Activated CD8-positive, alpha-beta memory T cell treated with anti-CD3 and anti-CD28 coated beads, Interleukin-2, amount 50 U/mL, for 1 hour (primary cell): ENCODE data around the gene CD7.
A peak's percentile ranks its signal among the peaks of the same experiment; 100 is the strongest.

Experiments used
- DNase-seq: peaks from one replicate; pipeline ENCODE4 v3.0.0-alpha.2; 2020; ENCODE audit errors: extremely low read depth

The CD7 gene

DNA sequence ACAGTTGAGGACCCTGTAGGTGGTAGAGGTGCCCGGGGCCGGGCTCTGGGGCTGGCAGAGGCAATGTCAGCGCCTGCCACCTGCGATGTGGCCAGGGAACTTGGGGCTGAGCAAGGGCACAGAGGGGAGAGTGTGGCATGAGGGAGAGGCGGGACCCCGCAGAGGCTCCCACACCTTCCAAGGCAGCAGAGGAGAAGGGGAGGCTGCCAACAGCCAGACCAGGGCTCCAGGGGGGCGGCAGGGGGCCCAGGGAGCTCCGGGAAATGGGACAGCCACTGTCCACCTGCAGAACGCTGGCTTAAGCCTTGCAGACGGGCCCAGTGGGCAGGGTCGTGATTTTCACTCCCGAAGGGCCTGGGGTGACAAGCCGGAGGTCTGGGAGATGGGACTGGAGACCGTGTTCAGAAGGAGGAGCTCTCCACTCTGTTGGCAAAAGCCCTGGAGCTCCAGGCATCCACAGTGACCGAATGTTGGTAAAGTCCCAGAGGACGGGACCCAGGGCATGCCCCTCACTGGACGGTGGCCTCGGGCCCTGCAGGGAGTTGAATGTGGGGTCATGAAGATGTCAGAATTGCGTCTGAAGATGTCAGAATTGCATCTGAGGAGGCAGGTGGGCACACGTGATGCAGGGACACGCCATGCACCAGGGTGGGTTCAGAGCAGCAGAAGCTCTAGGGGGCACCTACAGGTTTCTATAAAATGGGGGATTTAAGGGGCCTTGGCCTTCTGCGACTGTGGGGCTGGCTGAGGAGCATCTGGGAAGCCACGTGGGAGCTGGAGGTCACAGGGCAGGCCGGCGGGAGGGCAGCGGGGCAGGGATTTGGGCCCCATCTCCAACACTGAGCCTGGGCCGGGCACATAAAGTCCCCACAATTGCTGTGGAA, 18.6 kb downstream of the CD7 start:
- DNase-seq, result no peak

- DNase-seq, result peak; percentile 99
Observed at GRCh38 chr17:82297714-82298537, 19.5 kb downstream of the CD7 start.

DNA sequence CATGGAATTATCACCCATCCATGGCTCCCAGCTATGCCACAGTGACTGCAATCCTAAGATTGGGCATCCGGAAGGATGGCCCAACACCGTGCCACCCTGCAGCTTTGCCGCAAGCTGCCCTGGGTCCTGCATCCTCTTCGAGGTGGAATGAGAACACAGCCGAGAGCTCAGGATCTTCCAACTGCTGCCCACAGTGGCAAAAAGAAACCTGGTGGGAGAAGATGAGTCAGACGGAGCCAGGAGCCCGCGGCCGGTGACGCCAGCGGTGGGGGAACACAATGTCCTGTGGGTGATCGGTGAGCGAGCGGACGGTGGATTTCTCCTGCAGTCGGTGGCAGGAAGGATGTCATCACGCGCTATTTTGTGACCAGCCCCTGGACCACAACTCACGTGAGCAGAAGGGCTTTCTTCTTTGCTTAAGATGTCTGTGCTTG, 20.1 kb downstream of the CD7 start:
- DNase-seq, result peak; percentile 91

DNA sequence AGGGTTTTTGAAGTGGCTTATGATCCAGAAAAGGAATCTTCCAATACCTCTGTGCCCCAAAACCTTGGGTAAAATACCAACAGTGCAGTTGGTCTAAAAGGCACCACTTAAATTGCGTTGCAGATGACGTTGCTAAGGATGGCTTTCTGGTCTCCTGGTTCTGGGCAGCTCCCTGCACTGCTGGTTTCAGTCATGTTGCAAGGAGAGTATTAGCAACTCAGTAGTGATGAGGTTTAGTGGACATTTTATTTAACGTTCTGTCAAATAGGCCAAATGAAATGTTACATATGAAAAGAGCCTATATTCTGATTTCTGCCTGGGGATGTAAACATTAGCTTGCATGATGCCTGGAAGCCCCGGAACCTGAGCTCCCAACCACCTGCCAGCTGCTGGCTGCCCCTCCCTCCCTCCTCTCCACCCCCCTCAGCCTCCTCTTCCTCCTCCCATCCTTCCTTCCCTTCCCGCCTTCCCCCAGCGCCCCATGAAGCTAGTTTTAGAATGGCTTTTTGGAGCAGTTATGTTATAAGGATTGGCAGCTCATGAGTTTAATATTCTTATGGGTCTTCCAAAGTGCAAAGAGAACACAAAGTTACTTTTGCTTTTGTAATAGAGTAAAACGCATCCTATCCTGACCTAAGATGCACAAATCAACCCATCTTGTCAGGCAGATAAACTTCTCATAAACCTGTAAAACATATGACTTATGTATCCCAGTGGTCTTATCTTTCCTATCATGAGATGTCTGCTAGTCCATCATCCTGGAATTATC, 20.7 kb downstream of the CD7 start:
- no peak for DNase-seq

GRCh38 chr17:82295472-82295814, 22.0 kb downstream of the CD7 start:
- DNase-seq, result no peak

- no peak for DNase-seq
Observed at GRCh38 chr17:82294064-82294773, 23.2 kb downstream of the CD7 start.

DNA sequence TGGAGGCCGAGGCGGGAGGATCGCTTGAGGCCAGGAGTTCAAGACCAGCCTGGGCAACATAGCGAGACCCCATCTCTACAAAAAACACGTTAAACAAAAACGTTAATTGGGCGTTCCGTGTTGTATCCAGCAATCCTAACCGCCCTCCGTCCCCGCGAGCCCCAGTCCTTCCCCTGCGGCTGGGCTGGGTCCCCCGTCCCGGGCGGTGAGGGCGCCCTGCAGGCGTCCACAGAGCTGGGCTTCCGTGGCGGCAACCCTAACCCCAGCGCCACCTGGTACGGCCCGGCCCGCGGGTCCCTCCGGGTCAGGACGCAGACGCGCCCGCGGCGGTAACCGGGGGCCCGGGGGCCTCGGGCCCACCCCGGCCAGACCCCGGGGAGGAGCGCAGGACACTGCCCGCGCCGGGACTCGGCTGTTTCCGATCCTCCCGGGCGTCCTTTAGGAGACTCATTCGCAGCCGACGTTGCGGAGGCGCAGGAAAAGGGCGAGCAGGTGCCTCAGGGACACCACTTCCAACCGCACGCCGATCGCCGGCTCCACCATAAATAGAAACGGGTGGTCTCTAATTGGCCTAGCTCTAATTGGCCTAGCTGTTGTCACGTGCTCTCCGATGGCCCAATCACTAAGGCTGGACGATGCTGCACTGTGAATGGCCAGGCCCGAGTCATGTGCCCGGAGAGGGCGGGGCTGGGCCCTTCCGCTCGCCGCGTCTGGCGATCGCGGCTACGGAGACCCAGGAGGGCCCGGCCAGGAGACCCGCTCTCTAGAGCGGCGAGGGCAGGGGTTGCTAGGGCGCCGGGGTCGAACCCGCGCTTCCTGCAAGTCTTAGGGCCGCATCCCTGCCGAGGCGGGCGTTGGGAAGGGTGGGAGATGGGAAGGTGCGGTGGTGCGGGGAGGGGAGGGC, 24.9 kb downstream of the CD7 start:
- DNase-seq, result peak; percentile 92

GRCh38 chr17:82291582-82292250, 25.7 kb downstream of the CD7 start:
- no peak for DNase-seq

DNA sequence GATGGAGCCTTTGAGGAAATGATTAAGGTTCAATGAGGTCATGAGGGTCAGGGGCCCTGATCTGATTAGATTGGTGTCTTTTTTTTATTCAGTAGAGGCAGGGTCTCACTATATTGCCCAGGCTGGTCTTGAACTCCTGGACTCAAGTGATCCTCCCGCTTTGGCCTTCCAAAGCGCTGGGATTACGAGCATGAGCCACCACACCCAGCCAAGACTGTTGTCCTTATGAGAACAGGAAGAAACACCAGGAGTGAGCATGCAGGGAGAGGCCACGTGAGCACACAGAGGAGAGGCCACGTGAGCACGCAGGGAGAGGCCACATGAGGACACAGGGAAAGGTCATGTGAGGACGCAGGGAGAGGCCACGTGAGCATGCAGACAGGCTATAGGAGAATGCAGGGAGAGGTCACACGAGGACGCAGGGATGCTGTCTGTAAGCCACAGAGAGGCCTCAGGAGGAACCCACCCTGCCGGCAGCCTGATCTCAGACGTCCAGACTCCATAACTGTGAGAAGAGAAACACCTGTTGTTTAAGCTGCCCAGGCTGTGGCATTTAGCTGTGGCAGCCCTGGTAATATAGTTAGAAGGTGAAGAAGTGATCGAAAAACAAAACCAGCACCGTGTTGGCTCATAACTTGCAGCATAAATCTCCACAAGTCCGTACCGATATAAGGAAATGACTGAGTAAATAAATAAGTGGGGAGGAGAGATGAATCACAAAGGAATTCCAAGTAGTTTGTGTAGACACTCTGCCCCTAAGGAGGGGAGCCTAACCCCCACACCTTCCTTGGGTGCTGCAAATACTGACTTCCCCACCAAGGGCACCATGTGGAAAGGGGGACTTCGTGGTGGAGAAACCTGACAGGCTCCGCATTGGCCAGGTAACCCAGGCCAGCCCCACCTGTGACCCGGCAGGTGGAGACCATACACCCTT, 29.3 kb downstream of the CD7 start:
- DNase-seq, result no peak

DNA sequence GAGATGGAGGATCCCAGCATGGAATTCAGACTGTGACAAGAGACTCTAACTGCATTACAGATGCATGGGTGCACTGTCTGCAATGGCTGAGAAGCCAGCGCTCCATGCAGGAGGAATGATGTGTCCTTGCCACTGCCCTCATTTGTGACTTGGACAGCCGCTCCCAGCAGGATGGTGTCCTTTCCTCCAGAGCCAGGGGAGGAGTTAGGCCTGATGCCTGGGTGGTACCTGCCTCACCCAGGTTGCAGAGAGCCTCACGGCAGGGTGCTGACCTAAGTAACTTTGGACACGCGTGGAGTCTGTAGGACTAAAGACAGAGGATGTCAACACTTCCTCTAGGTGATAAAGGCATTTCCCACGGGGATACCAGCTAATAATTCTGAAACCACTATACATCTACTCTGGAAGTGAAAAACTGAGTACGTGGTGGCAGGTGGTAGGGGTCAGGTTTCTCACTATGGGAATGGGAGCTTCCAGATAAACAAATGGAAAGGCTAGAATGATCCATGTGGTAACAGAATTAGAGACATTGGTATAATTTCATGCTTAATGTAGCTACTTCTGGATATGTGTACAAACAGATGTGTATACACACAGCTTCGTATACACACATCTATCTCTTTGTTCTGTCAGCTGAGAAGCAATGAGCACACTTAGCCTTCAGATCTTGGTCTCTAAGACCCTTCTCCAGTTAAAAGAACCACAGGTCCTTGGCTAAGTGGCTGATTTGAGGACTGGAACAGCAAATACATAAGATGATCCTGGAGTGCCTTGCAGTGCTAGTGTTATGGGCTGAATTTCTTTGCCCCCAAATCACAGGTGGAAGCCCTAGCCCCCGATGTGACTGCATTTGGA, 30.2 kb downstream of the CD7 start:
- DNase-seq, result no peak

GRCh38 chr17:82285141-82285540, 32.3 kb downstream of the CD7 start:
- no peak for DNase-seq

DNA sequence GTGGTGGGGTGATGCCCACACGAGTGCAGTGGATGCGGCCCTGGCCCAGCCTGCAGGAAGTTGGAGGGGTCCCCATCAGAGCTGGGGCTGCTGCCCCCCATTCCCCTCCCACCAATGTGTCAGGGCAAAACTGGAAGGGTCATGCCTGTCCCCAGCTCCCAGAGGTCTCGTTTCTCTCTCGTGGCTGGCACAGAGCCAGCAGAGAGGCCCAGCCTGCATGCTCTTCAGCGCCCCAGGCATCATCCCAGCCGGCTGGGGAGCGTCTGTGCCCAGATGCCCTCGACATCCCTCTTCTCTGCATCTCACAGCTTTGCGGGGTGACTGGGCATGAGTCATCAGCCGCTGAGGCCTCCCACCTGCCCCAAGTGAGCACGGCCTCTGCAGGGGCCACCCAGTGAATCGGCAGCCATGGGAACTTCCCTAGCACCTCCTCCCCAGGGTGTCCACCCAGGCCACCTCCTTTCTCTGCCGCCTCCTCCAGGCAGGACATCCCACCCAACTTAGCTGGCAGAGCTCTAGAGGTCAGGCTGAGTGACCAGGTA, 34.1 kb downstream of the CD7 start:
- DNase-seq, result no peak

DNA sequence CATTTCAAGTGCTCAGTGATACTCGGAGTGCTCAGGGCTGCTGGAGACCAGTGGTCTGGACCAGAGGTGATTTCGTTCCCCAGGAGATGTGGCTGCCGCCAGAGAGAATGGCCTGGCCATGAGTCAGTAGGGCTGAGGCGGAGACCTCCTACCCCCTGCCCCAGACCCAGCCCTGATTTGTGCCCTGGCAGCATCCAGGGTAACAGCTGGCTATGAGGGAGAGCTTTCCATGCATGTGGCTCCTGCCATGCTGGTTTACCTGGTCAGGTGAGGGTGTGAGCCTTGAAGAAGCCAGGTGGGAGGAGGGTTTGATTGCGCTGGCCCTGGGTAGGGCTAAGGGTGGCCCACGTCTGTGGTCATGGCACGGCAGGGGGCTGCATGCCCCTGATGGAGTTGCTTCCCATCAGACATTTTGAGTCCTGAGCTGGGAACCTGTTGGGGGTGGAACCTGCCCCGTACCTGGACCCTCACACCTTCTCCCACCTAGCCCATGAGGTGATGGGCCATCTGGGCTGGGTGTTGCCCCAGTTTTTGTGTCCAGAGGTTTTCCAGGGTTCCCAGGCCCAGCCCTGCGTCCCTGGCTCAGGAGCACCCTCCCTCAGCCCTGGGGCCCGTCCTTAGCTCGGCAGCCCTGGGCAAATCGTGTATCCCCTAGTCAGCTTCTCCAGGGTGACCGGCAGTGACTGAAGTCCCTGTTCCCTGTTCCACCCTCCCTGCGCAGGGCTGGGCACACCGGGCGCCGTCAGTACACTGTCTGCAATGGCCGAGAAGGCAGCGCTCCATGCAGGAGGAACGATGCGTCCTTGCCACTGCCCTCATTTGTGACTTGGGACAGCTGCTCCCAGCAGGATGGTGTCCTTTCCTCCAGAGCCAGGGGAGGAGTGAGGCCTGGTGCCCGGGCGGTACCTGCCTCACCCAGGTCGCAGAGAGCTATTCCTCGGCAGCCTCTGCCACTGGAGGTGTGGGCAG, 34.9 kb downstream of the CD7 start:
- DNase-seq, result no peak

DNA sequence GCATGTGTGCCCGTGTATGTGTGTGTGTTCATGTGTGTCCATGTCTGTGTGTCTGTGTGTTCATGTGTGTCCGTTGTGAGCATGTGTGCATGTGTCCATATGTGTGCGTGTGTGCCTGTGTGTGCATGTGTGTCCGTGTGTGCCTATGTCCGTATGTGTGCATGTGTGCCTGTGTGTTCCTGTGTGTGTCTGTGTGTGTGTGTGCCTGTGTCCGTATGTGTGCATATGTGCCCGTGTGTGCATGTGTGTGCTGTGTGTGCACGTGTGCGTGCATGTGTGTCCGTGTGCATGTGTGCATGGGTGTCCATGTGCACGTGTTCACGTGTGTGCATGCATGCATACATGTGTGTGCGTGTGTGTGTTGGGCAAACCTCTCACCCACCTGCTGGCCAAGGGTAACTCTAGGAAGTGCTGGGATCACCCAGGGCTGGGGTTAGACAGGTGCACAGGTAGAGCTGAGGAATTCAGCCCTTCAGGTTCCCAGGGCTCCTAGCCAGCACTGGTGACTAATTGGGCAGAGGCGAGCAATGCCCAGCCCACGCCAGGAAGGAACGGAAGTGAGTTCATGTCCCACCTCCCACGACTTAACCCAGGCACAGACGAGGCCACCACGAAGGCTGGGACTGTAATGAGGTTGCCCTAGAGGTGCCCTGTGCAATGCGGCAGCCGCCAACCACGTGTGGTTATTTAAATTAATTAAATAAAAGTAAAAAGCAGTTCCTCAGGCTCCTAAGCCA, 35.7 kb downstream of the CD7 start:
- DNase-seq, result no peak

- no peak for DNase-seq
Observed at GRCh38 chr17:82281076-82281475, 36.3 kb downstream of the CD7 start.

GRCh38 chr17:82280537-82280936, 36.9 kb downstream of the CD7 start:
- no peak for DNase-seq
